Lower leg skin (tissue), 4 donors: ENCODE results near the gene KCNQ1OT1. TPM values are rescaled to one million over a fixed set of nuclear protein-coding genes. Genes with fewer than 3 reads are reported as not detected.

Experiments
- DNase-seq, 2 donors: peaks; one replicate each; pipeline ENCODE4 v3.0.0-alpha.2; 2019; ENCODE audit warnings: low spot score in 2 of 2
- H3K4me3 ChIP-seq: fragments of 200-600 bp; sonication (generic); 2 replicates; pipeline ENCODE4 v1.5.1; 2017; ENCODE audit warnings: mild to moderate bottlenecking, low read depth; ENCODE audit not compliant: poor library complexity, severe bottlenecking
- POLR2A ChIP-seq, 2 donors: fragments of 450-650 bp; IDR thresholded peaks; one replicate each; pipeline ENCODE4 v1.6.1; 2016 to 2017; ENCODE audit warnings: antibody characterized with exemption in 2 of 2, mild to moderate bottlenecking in 1 of 2, moderate library complexity in 1 of 2
- WGBS, 2 donors: methylation state at CpG; one replicate each; pipeline ENCODE4 v1.1.5; 2018; 5-methylcytosine and 5-hydroxymethylcytosine counted together
- intact Hi-C: fragments of 100-400 bp; cut with DNase I; formaldehyde crosslinking; loops from one replicate; pipeline ENCODE4 v1.15.0; 2023; ENCODE audit warnings: low total_unique reads
- total RNA-seq, 4 donors: library from RNA; depleted of rRNA; stranded (reverse); fragments of >200 nt; gene quantifications; one replicate each; pipeline ENCODE4 v1.1.0, GENCODE V29; 2016
- TF ChIP-seq, protein P1 (sequence below), 3 donors: fragments of 450-650 bp; IDR thresholded peaks; one replicate each; pipeline ENCODE4 v1.5.1; 2016; ENCODE audit warnings: antibody characterized with exemption in 3 of 3, mild to moderate bottlenecking in 3 of 3, moderate library complexity in 2 of 3

Gene KCNQ1OT1
- total RNA-seq, 4 donors from 2014 or later, result 0.63 to 1.8 (median 0.91) TPM

DNA sequence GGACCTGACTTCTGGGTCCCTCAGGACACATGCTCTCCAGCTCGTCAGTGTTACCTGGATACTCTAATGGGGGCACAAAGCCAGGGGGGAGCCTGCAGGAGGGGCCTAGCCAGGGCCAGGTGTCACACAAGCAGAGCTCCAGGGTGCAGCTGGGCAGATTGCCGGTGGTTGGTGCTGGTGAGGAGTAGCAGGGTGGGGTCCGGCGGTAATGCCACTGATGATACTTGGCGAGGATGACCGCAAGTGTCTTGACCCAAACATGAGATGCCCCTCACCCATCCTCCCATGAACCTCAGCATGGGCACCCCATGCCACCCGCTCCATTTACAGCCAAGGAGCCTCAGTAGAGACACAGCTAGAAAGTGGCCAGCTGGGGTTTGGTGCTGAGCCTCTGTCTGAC, 15.1 kb upstream of the KCNQ1OT1 start:
- WGBS, 2 donors, result 95 to 97% methylated on average over 7 of the region's 7 CpGs
- intact Hi-C loops, result no loop called here
- TF ChIP-seq, protein P1, sequence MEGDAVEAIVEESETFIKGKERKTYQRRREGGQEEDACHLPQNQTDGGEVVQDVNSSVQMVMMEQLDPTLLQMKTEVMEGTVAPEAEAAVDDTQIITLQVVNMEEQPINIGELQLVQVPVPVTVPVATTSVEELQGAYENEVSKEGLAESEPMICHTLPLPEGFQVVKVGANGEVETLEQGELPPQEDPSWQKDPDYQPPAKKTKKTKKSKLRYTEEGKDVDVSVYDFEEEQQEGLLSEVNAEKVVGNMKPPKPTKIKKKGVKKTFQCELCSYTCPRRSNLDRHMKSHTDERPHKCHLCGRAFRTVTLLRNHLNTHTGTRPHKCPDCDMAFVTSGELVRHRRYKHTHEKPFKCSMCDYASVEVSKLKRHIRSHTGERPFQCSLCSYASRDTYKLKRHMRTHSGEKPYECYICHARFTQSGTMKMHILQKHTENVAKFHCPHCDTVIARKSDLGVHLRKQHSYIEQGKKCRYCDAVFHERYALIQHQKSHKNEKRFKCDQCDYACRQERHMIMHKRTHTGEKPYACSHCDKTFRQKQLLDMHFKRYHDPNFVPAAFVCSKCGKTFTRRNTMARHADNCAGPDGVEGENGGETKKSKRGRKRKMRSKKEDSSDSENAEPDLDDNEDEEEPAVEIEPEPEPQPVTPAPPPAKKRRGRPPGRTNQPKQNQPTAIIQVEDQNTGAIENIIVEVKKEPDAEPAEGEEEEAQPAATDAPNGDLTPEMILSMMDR (IDR thresholded peaks at IDR 0.05), result no peak
- no peak for TF ChIP-seq POLR2A (IDR thresholded peaks at IDR 0.05)
- no peak for DNase-seq
- H3K4me3 ChIP-seq, result no peak overlapping the region

GRCh38 chr11:2714463-2714800, 14.6 kb upstream of the KCNQ1OT1 start:
- TF ChIP-seq POLR2A (IDR thresholded peaks at IDR 0.05), result no peak
- TF ChIP-seq, protein P1 (IDR thresholded peaks at IDR 0.05), result no peak
- no peak overlapping the region for H3K4me3 ChIP-seq
- 92 to 94% methylated on average over 9 of the region's 9 CpGs for whole genome bisulfite sequencing, 2 donors
- no peak for DNase-seq
- intact Hi-C loops, result no loop called here

GRCh38 chr11:2713661-2714462, 14.1 kb upstream of the KCNQ1OT1 start:
- no peak for TF ChIP-seq POLR2A (IDR thresholded peaks at IDR 0.05)
- TF ChIP-seq, protein P1 (IDR thresholded peaks at IDR 0.05), result no peak
- H3K4me3 ChIP-seq, result no peak overlapping the region
- WGBS, 2 donors, result 85 to 86% methylated on average over 20 to 21 of the region's 26 CpGs
- intact Hi-C loops, result no loop called here
- DNase-seq, result no peak

DNA sequence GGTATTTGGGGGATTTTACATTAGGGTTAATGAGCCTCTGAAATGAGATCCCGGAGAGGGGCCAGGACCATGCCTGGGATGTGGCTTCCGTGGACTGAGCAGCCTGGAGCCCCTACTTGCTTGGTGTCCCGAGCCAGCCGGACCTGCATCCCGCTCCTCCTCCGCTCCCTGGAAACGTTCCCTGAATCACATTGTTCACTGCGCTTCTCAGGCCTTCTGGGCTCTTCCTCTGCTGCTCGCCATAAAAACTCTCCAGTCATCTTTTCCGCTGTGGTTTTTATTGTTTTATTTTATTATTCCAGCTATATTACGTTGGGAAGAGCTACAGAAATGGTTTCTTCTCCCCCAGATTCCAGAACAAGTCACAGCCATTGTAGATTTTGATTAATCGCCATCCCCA, 13.3 kb upstream of the KCNQ1OT1 start:
- H3K4me3 ChIP-seq, result no peak overlapping the region
- WGBS, 2 donors, result 63 to 89% methylated on average over 12 of the region's 12 CpGs
- intact Hi-C loops, result no loop called here
- no peak for TF ChIP-seq POLR2A (IDR thresholded peaks at IDR 0.05)
- TF ChIP-seq, protein P1 (IDR thresholded peaks at IDR 0.05), result no peak
- no peak for DNase-seq

GRCh38 chr11:2711161-2711560, 11.4 kb upstream of the KCNQ1OT1 start:
- intact Hi-C loops, result no loop called here
- TF ChIP-seq, protein P1 (IDR thresholded peaks at IDR 0.05), result no peak
- TF ChIP-seq POLR2A (IDR thresholded peaks at IDR 0.05), result no peak
- H3K4me3 ChIP-seq, result no peak overlapping the region
- no peak for DNase-seq
- 93 to 94% methylated on average over 6 of the region's 6 CpGs for WGBS, 2 donors

DNA sequence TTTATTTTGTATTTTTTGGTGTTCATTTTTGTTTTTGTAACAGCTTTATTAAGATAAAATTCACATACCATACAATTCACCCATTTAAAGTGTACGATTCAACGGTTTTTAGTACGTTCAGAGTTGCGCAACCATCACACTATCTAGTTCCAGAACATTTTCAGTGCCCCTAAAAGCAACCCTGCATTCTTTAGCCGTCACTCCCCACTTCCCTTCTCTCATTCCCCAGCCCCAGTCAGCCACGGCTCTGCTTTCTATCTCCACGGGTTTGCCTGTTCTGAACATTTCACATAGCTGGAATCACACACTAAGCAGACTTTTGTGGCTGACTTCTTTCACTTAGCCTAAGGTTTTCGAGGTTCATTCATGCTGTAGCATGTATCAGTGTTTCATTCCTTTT, 9.6 kb upstream of the KCNQ1OT1 start:
- WGBS, 2 donors, result 51 to 54% methylated on average over 8 of the region's 8 CpGs
- no peak for DNase-seq
- intact Hi-C loops, result no loop called here
- H3K4me3 ChIP-seq, result no peak overlapping the region
- TF ChIP-seq POLR2A (IDR thresholded peaks at IDR 0.05), result no peak
- TF ChIP-seq, protein P1 (IDR thresholded peaks at IDR 0.05), result no peak
